Fibroblast of lung (primary cell): Measurements from ENCODE around the gene PRAMEF33. TPM values are rescaled to one million over a fixed set of nuclear protein-coding genes. Genes with fewer than 3 reads are reported as not detected.
A peak's percentile ranks its signal among the peaks of the same experiment; 100 is the strongest.
"Not testable (repeated sequence)": the region's sequence is repeated elsewhere in the genome, so short reads cannot be mapped to it uniquely, and the experiment has no call there.

Experiments used
- DNase-seq, 2 donors: peaks; one replicate each; pipeline versions ENCODE4 v3.0.0 to v3.0.0-alpha.2; 2010; ENCODE audit warnings: low read depth in 2 of 2
- H2AFZ ChIP-seq: 2 replicates; pipeline ENCODE4 v1.5.1; 2012; ENCODE audit warnings: low read length, control low read depth, inconsistent platforms
- H3K27ac ChIP-seq: 2 replicates; pipeline ENCODE4 v1.5.1; 2011; ENCODE audit warnings: low read length, control low read depth; ENCODE audit not compliant: insufficient read depth
- H3K27me3 ChIP-seq: 2 replicates; pipeline ENCODE4 v1.5.1; 2011; ENCODE audit warnings: mild to moderate bottlenecking, low read length; ENCODE audit not compliant: control insufficient read depth, insufficient read depth
- H3K36me3 ChIP-seq: 2 replicates; pipeline ENCODE4 v1.5.1; 2011; ENCODE audit warnings: low read length; ENCODE audit not compliant: control insufficient read depth, insufficient read depth
- H3K4me1 ChIP-seq: 2 replicates; pipeline ENCODE4 v1.5.1; 2011; ENCODE audit warnings: low read length; ENCODE audit not compliant: control insufficient read depth, insufficient read depth; ENCODE audit errors: extremely low read depth
- H3K4me2 ChIP-seq: 2 replicates; pipeline ENCODE4 v1.5.1; 2011; ENCODE audit warnings: low read length, control low read depth; ENCODE audit not compliant: insufficient read depth; ENCODE audit errors: extremely low read depth
- H3K4me3 ChIP-seq, 4 experiments: fragments of 200-600 bp in 1 of 4; sonication (generic) in 1 of 4; replicated peaks in 1 of 4; 2 replicates each; pipeline ENCODE4 v1.5.1; 2011 to 2016; ENCODE audit warnings: low read length in 4 of 4, low read depth in 3 of 4, mild to moderate bottlenecking in 3 of 4, control low read depth in 2 of 4, inconsistent platforms in 1 of 4, mixed read lengths in 1 of 4; ENCODE audit not compliant: insufficient read depth in 1 of 4; ENCODE audit errors: control extremely low read depth in 1 of 4
- H3K79me2 ChIP-seq: 2 replicates; pipeline ENCODE4 v1.5.1; 2012; ENCODE audit warnings: mild to moderate bottlenecking, low read length, inconsistent platforms; ENCODE audit not compliant: control insufficient read depth, insufficient read depth
- H3K9ac ChIP-seq: 2 replicates; pipeline ENCODE4 v1.5.1; 2011; ENCODE audit warnings: mild to moderate bottlenecking, low read length, control low read depth; ENCODE audit not compliant: insufficient read depth
- H3K9me3 ChIP-seq: 2 replicates; pipeline ENCODE4 v1.5.1; 2012; ENCODE audit warnings: low read depth, low read length; ENCODE audit not compliant: control insufficient read depth, insufficient read depth
- H4K20me1 ChIP-seq: 2 replicates; pipeline ENCODE4 v1.5.1; 2011; ENCODE audit warnings: low read length; ENCODE audit not compliant: control insufficient read depth, insufficient read depth; ENCODE audit errors: extremely low read depth
- CTCF ChIP-seq, 2 donors: IDR thresholded peaks in 1 of 2; conservative IDR thresholded peaks in 1 of 2; 1 replicate in 1 of 2; 2 replicates in 1 of 2; pipeline ENCODE4 v1.5.1; 2011 to 2012; ENCODE audit warnings: low read length in 2 of 2, control low read depth in 1 of 2, inconsistent platforms in 1 of 2, low read depth in 1 of 2, mild to moderate bottlenecking in 1 of 2
- polyA plus RNA-seq, 2 donors: library from polyadenylated mRNA; depleted of rRNA in 1 of 2; stranded (reverse) in 1 of 2; unstranded in 1 of 2; fragments of >200 nt; gene quantifications; 2 replicates each; pipeline ENCODE4 v1.2.1, GENCODE V29; 2011 to 2012; ENCODE audit warnings: missing spikeins in 1 of 2
- total RNA-seq: library from RNA; depleted of rRNA; stranded (reverse); fragments of >200 nt; gene quantifications from 2 replicates; pipeline ENCODE4 v1.2.1, GENCODE V29; 2014

Gene PRAMEF33
- total and polyA plus RNA-seq, 2 donors (not counting 1 experiment from before 2014, with no cell fraction given) = not detected

GRCh38 chr1:13354475-13354874, 51.1 kb downstream of the PRAMEF33 start:
- not testable (repeated sequence) for H3K4me3 ChIP-seq, H2AFZ ChIP-seq, H3K9ac ChIP-seq, H3K79me2 ChIP-seq, H3K27me3 ChIP-seq, H3K36me3 ChIP-seq, H3K4me2 ChIP-seq, H3K9me3 ChIP-seq, H3K4me1 ChIP-seq, DNase-seq, H4K20me1 ChIP-seq, H3K27ac ChIP-seq

- H2AFZ ChIP-seq, H3K4me1 ChIP-seq, H4K20me1 ChIP-seq, H3K4me3 ChIP-seq, H3K9me3 ChIP-seq, H3K79me2 ChIP-seq, H3K27me3 ChIP-seq, H3K36me3 ChIP-seq, H3K27ac ChIP-seq, H3K9ac ChIP-seq, H3K4me2 ChIP-seq: not testable (repeated sequence)
- peak; percentile 27 to 48 for TF ChIP-seq CTCF (conservative IDR thresholded peaks at IDR 0.05 in 1 of 2, IDR thresholded peaks at IDR 0.05 in 1 of 2; ENCODE audit: low read depth in 1 of 2, low read length in 2 of 2)
- peak; percentile 27 to 55 for DNase-seq
These were observed 53.4 kb downstream of the PRAMEF33 start for GRCh38 chr1:13356774-13357173.

Other genes starting within 250 kb of the PRAMEF33 start
- not detected in 2 replicates for gene PRAMEF27, start 247.0 kb upstream of the PRAMEF33 start, total RNA-seq
- not detected in 2 replicates for gene PRAMEF27, start 247.0 kb upstream of the PRAMEF33 start, polyA plus RNA-seq
- not detected in 2 replicates for gene HNRNPCL3, start 242.8 kb upstream of the PRAMEF33 start, total RNA-seq
- not detected in 2 replicates for gene HNRNPCL3, start 242.8 kb upstream of the PRAMEF33 start, polyA plus RNA-seq
- gene PRAMEF25, start 232.8 kb upstream of the PRAMEF33 start, total RNA-seq = not detected in 2 replicates
- not detected in 2 replicates for gene PRAMEF25, start 232.8 kb upstream of the PRAMEF33 start, polyA plus RNA-seq
- gene HNRNPCL2, start 186.7 kb upstream of the PRAMEF33 start, total RNA-seq = not detected in 2 replicates
- gene HNRNPCL2, start 186.7 kb upstream of the PRAMEF33 start, polyA plus RNA-seq = not detected in 2 replicates
- gene PRAMEF26, start 147.5 kb upstream of the PRAMEF33 start, total RNA-seq = not detected in 2 replicates
- not detected in 2 replicates for gene PRAMEF26, start 147.5 kb upstream of the PRAMEF33 start, polyA plus RNA-seq
- not detected in 2 replicates for gene HNRNPCL4, start 137.9 kb upstream of the PRAMEF33 start, total RNA-seq
- not detected in 2 replicates for gene HNRNPCL4, start 137.9 kb upstream of the PRAMEF33 start, polyA plus RNA-seq
- gene PRAMEF9, start 131.7 kb upstream of the PRAMEF33 start, total RNA-seq = not detected in 2 replicates
- gene PRAMEF9, start 131.7 kb upstream of the PRAMEF33 start, polyA plus RNA-seq = not detected in 2 replicates
- gene PRAMEF13, start 102.1 kb upstream of the PRAMEF33 start, total RNA-seq = not detected in 2 replicates
- not detected in 2 replicates for gene PRAMEF13, start 102.1 kb upstream of the PRAMEF33 start, polyA plus RNA-seq
- not detected in 2 replicates for gene PRAMEF18, start 77.4 kb upstream of the PRAMEF33 start, total RNA-seq
- not detected in 2 replicates for gene PRAMEF18, start 77.4 kb upstream of the PRAMEF33 start, polyA plus RNA-seq
- gene PRAMEF5, start 49.3 kb upstream of the PRAMEF33 start, total RNA-seq = not detected in 2 replicates
- gene PRAMEF5, start 49.3 kb upstream of the PRAMEF33 start, polyA plus RNA-seq = not detected in 2 replicates
- not detected in 2 replicates for gene PRAMEF8, start 18.4 kb upstream of the PRAMEF33 start, total RNA-seq
- not detected in 2 replicates for gene PRAMEF8, start 18.4 kb upstream of the PRAMEF33 start, polyA plus RNA-seq
- gene PRAMEF15, start 12.0 kb downstream of the PRAMEF33 start, total RNA-seq = not detected in 2 replicates
- gene PRAMEF15, start 12.0 kb downstream of the PRAMEF33 start, polyA plus RNA-seq = not detected in 2 replicates
- not detected in 2 replicates for gene PRAMEF14, start 43.6 kb downstream of the PRAMEF33 start, total RNA-seq
- not detected in 2 replicates for gene PRAMEF14, start 43.6 kb downstream of the PRAMEF33 start, polyA plus RNA-seq
- not detected in 2 replicates for gene PRAMEF19, start 68.4 kb downstream of the PRAMEF33 start, total RNA-seq
- gene PRAMEF19, start 68.4 kb downstream of the PRAMEF33 start, polyA plus RNA-seq = not detected in 2 replicates
- not detected in 2 replicates for gene PRAMEF17, start 86.1 kb downstream of the PRAMEF33 start, total RNA-seq
- not detected in 2 replicates for gene PRAMEF17, start 86.1 kb downstream of the PRAMEF33 start, polyA plus RNA-seq
- not detected in 2 replicates for gene PRAMEF20, start 106.9 kb downstream of the PRAMEF33 start, total RNA-seq
- not detected in 2 replicates for gene PRAMEF20, start 106.9 kb downstream of the PRAMEF33 start, polyA plus RNA-seq
- gene LRRC38, start 210.5 kb downstream of the PRAMEF33 start, total RNA-seq = not detected in 2 replicates
- not detected in 2 replicates for gene LRRC38, start 210.5 kb downstream of the PRAMEF33 start, polyA plus RNA-seq